SK-N-SH (cell line): ENCODE measurements around the gene TECPR1. TPM values are rescaled to one million over a fixed set of nuclear protein-coding genes. Genes with fewer than 3 reads are reported as not detected.

Experiments
- CTCF ChIA-PET: fragments of 300-600, 350-600 bp; formaldehyde crosslinking; extraction: SDS; loops from one replicate; lab custom pipeline; 2021; lab: Yijun Ruan, JAX
- POLR2A ChIA-PET: fragments of 350-600 bp; sonication (Branson Sonifier 250); formaldehyde crosslinking; extraction: SDS; loops from one replicate; lab custom pipeline; 2020; ENCODE audit warnings: antibody characterized with exemption, inconsistent platforms; lab: Yijun Ruan, JAX
- DNase-seq: peaks from one replicate; pipeline ENCODE4 v3.0.0; 2012
- H2AFZ ChIP-seq: fragments of 200-600 bp; sonication (generic); 2 replicates; pipeline ENCODE4 v1.8.1; 2016; ENCODE audit warnings: antibody characterized with exemption, mild to moderate bottlenecking, low read depth
- H3F3A ChIP-seq: fragments of 200-600 bp; sonication (generic); replicated peaks from 2 replicates; pipeline ENCODE3; 2016; ENCODE audit warnings: antibody characterized with exemption, mild to moderate bottlenecking; ENCODE audit not compliant: insufficient read depth
- H3K27ac ChIP-seq, 2 experiments: fragments of 200-500 bp in 1 of 2; fragments of 200-600 bp in 1 of 2; sonication (Bioruptor generic) in 1 of 2; sonication (generic), shearing (Covaris generic) in 1 of 2; 2 replicates each; pipeline versions ENCODE4 v1.5.1 to v1.6.1; 2014 to 2016; ENCODE audit warnings: low read depth in 2 of 2, inconsistent platforms in 1 of 2, low read length in 1 of 2, mild to moderate bottlenecking in 1 of 2, mixed read lengths in 1 of 2
- H3K27me3 ChIP-seq: fragments of 200-600 bp; sonication (generic), shearing (Covaris generic); 2 replicates; pipeline ENCODE4 v1.6.1; 2016; ENCODE audit warnings: mixed run types; ENCODE audit not compliant: insufficient read depth
- H3K36me3 ChIP-seq, 2 experiments: fragments of 200-500 bp in 1 of 2; fragments of 200-600 bp in 1 of 2; sonication (Bioruptor generic) in 1 of 2; sonication (generic) in 1 of 2; replicated peaks in 1 of 2; 2 replicates each; pipeline versions ENCODE3 to v1.5.1; 2014 to 2016; ENCODE audit warnings: low read length in 1 of 2, mild to moderate bottlenecking in 1 of 2; ENCODE audit not compliant: insufficient read depth in 2 of 2, control insufficient read depth in 1 of 2
- H3K4me1 ChIP-seq, 2 experiments: fragments of 200-500 bp in 1 of 2; fragments of 200-600 bp in 1 of 2; sonication (Bioruptor generic) in 1 of 2; sonication (generic), shearing (Covaris generic) in 1 of 2; 2 replicates each; pipeline versions ENCODE4 v1.5.1 to v1.6.1; 2014 to 2016; ENCODE audit warnings: low read depth in 1 of 2, low read length in 1 of 2, mixed run types in 1 of 2; ENCODE audit not compliant: insufficient read depth in 2 of 2, control insufficient read depth in 1 of 2
- H3K4me2 ChIP-seq: fragments of 200-600 bp; sonication (generic), shearing (Covaris generic); 2 replicates; pipeline ENCODE4 v1.6.1; 2017; ENCODE audit warnings: mixed run types
- H3K4me3 ChIP-seq, 2 experiments: fragments of 200-500 bp in 1 of 2; fragments of 200-600 bp in 1 of 2; sonication (Bioruptor generic) in 1 of 2; sonication (generic), shearing (Covaris generic) in 1 of 2; 2 replicates each; pipeline versions ENCODE4 v1.5.1 to v1.8.1; 2014 to 2016; ENCODE audit warnings: low read depth in 2 of 2, inconsistent platforms in 1 of 2, low read length in 1 of 2, mild to moderate bottlenecking in 1 of 2, mixed read lengths in 1 of 2, moderate library complexity in 1 of 2
- H3K79me2 ChIP-seq: fragments of 200-600 bp; sonication (generic); 2 replicates; pipeline ENCODE4 v1.8.1; 2017; ENCODE audit warnings: mild to moderate bottlenecking; ENCODE audit not compliant: insufficient read depth
- H3K9ac ChIP-seq: fragments of 200-600 bp; sonication (generic); 2 replicates; pipeline ENCODE4 v1.6.1; 2017; ENCODE audit warnings: mixed run types
- H3K9me2 ChIP-seq: fragments of 200-600 bp; sonication (generic); 2 replicates; pipeline ENCODE4 v1.6.1; 2017; ENCODE audit warnings: mixed run types
- H3K9me3 ChIP-seq: fragments of 200-600 bp; sonication (generic); 2 replicates; pipeline ENCODE4 v1.6.1; 2017; ENCODE audit warnings: mixed run types, mild to moderate bottlenecking, moderate library complexity
- H4K20me1 ChIP-seq: fragments of 200-600 bp; sonication (generic); 2 replicates; pipeline ENCODE4 v1.6.1; 2017; ENCODE audit warnings: mild to moderate bottlenecking, mixed run types; ENCODE audit not compliant: insufficient read depth
- CTCF ChIP-seq: fragments of 200-600 bp; sonication (generic); IDR thresholded peaks from 2 replicates; pipeline ENCODE4 v1.6.1; 2017; ENCODE audit warnings: antibody characterized with exemption, mild to moderate bottlenecking, moderate library complexity
- ELF1 ChIP-seq: IDR thresholded peaks from 2 replicates; pipeline ENCODE4 v1.4.0; 2012
- FOSL2 ChIP-seq: IDR thresholded peaks from 2 replicates; pipeline ENCODE4 v1.4.0; 2012; ENCODE audit warnings: low read depth, mild to moderate bottlenecking, moderate library complexity, borderline replicate concordance
- FOXM1 ChIP-seq: IDR thresholded peaks from 2 replicates; pipeline ENCODE4 v1.4.0; 2012; ENCODE audit warnings: low read depth, mild to moderate bottlenecking
- MAX ChIP-seq: IDR thresholded peaks from 2 replicates; pipeline ENCODE4 v1.4.0; 2012; ENCODE audit warnings: low read depth
- MEF2A ChIP-seq: IDR thresholded peaks from 2 replicates; pipeline ENCODE4 v1.4.0; 2012; ENCODE audit warnings: low read depth, borderline replicate concordance
- RAD21 ChIP-seq: IDR thresholded peaks from 2 replicates; pipeline ENCODE4 v1.6.1; 2012; ENCODE audit warnings: mild to moderate bottlenecking, low read length
- RXRA ChIP-seq: IDR thresholded peaks from 2 replicates; pipeline ENCODE4 v1.4.0; 2012; ENCODE audit warnings: low read depth, mild to moderate bottlenecking, borderline replicate concordance
- TCF12 ChIP-seq: IDR thresholded peaks from 2 replicates; pipeline ENCODE4 v1.4.0; 2012
- USF1 ChIP-seq: IDR thresholded peaks from 2 replicates; pipeline ENCODE4 v1.4.0; 2012; ENCODE audit warnings: low read depth, borderline replicate concordance
- USF2 ChIP-seq: fragments of 150-350 bp; IDR thresholded peaks from 2 replicates; pipeline ENCODE4 v1.6.1; 2017; ENCODE audit warnings: antibody characterized with exemption, low read length, low read depth, borderline replicate concordance
- YY1 ChIP-seq: IDR thresholded peaks from 2 replicates; pipeline ENCODE4 v1.4.0; 2012; ENCODE audit warnings: low read depth, mild to moderate bottlenecking
- ZBTB33 ChIP-seq: IDR thresholded peaks from 2 replicates; pipeline ENCODE4 v1.4.0; 2012; ENCODE audit warnings: low read depth, borderline replicate concordance
- WGBS: methylation state at CpG from one replicate; pipeline ENCODE4 v1.1.6; 2017; ENCODE audit warnings: low lambda C conversion rate; 5-methylcytosine and 5-hydroxymethylcytosine counted together
- polyA plus RNA-seq, 3 experiments: library from polyadenylated mRNA; depleted of rRNA; stranded (reverse); fragments of >200 nt; gene quantifications; 2 replicates each; pipeline ENCODE4 v1.2.3, GENCODE V29; 2012

The TECPR1 gene
- polyA plus RNA-seq, 1 of the 3 experiments (the other 2 are of a cell fraction), result 6.8 TPM

GRCh38 chr7:98254951-98255610 is 3.0 kb upstream of the TECPR1 start:
- H3K4me1 ChIP-seq, result peaks cover 15 to 19% of the 10 kb centered on the region in 2 experiments; a peak in 2 of 4 replicates
- WGBS, result 88% methylated on average over 11 of the region's 11 CpGs
- no peaks in the 10 kb centered on the region for H3K9me2 ChIP-seq
- no peaks in the 10 kb centered on the region for H3K27me3 ChIP-seq
- peaks cover 13 to 20% of the 10 kb centered on the region in 2 experiments for H3K36me3 ChIP-seq
- TF ChIP-seq TCF12 (no peak), CTCF (no peak), MEF2A (no peak), ZBTB33 (no peak), RAD21 (no peak), FOXM1 (no peak), USF1 (no peak), USF2 (no peak), RXRA (no peak), ELF1 (no peak), FOSL2 (no peak), MAX (no peak), YY1 (no peak)
- H3K4me3 ChIP-seq, result no peak overlapping the region
- no peaks in the 10 kb centered on the region for H4K20me1 ChIP-seq
- peaks cover 3% of the 10 kb centered on the region for H3F3A ChIP-seq
- no peak overlapping the region for H2AFZ ChIP-seq
- H3K9me3 ChIP-seq, result no peaks in the 10 kb centered on the region
- peaks cover 67% of the 10 kb centered on the region for H3K79me2 ChIP-seq
- POLR2A ChIA-PET, result no interaction called here
- no peak overlapping the region for H3K4me2 ChIP-seq
- CTCF ChIA-PET, result interaction anchor here (0.6 to 2.8 kb wide), 4 partner anchors 12 to 233 kb away, joined by 3 to 8 read pairs (median 4); partner anchors contain the start of gene BAIAP2L1
- H3K9ac ChIP-seq, result no peak overlapping the region
- no peak overlapping the region for H3K27ac ChIP-seq
- DNase-seq, result no peak
